GM19025 (cell line): Measurements from ENCODE around the gene AK5.

Source experiments
- ATAC-seq: cut with Tn5 transposase; IDR thresholded peaks from one replicate; pipeline ENCODE4 v1.9.1; 2021; ENCODE audit warnings: mild to moderate bottlenecking, low read depth, moderate library complexity; ENCODE audit not compliant: unreplicated experiment

Gene AK5

DNA sequence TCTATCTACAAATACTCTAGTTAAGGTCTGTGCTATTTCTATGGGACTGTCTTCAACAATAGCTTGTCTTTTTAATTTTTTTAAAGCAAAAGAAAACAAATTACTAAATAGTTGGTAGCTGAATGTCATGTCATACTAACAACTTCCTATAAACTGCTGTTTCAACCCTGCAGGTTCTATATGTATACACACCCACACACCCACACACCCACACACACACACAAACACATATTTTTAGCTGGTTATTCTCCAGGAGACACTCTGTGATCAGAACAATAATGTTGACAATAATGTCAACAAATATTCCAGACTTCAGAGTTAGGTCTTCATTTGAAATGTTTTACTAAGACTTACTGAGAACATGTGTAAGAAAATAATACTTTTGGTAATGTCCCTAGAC lies 66.7 kb downstream of the AK5 start:
- no peak for ATAC-seq

- ATAC-seq = no peak
These were observed 67.5 kb downstream of the AK5 start for GRCh38 chr1:77349275-77349674.

DNA sequence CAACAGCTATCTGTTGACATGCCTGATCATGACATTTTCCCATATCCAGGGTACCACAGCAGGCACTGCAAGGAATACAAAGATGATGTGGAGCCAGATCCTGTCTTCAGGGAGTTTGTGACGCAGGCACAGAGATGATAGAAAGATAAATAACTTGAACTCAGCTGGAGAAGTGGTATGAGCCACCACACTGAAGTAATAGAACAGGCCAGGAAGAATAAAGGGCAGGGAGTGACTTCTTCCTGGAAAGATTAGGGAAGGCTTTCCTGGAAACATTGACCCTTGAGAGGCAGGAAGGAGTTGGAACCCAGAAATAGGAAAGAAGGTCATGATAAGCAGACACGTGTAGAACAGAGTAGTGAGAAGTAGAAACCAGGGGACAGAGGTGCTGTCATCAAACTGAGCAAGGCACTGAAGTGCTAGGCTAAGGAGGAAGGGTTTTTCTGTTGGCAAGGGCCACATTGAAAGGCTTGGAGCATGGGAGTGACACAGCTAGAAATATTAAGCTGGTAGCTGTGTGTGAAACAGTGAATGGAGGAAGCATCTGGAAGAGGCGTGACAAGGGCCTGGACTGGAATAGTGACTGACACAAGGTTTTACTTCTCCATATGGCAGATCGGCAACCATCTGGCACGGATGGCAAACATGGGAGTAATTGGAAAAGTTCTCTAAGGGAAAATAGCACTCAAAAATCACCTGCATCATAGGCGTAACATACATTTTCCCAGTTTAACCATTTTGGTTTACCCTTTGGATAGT lies 68.4 kb downstream of the AK5 start:
- no peak for ATAC-seq

GRCh38 chr1:77354536-77354935 lies 72.7 kb downstream of the AK5 start:
- no peak for ATAC-seq

- ATAC-seq = no peak
These were observed 73.2 kb downstream of the AK5 start for GRCh38 chr1:77355010-77355409.

DNA sequence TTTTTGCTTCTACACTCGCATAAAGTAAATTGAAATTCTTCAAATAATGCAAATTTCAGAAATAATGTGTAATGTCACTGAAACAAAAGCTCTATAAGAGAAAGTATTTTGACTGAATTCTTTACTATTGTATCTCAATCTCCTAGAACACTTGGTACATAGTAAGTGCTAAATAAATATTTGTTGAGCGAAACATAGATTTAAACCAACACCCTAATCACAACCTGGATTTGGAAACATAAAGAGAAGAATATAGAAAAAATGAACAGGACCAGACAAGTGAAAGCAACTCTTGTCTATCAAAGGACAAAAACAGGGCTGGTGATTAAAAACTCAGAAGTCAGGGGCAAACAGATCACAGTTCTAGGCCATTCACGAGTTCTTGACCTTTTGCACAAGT lies 74.3 kb downstream of the AK5 start:
- no peak for ATAC-seq

DNA sequence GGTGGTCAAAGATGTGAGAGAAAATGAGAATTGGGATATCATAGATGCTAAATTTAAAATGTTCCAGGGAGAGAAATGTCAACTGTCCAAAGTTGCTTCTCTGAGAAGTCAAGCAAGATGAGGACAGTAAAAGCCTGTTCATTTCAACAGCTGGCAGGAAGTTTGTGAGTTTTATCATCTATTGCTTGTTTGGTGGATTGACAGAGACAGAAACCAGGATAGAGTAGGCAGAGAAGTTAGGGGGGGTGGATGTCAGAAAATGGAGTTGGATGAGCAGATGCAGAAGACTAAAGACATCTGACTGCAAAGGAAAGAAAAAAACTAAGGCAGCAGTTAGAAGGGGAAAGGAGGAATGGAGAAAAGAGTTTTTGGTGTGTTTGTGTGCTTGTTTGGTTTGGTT lies 78.4 kb downstream of the AK5 start:
- ATAC-seq = no peak

DNA sequence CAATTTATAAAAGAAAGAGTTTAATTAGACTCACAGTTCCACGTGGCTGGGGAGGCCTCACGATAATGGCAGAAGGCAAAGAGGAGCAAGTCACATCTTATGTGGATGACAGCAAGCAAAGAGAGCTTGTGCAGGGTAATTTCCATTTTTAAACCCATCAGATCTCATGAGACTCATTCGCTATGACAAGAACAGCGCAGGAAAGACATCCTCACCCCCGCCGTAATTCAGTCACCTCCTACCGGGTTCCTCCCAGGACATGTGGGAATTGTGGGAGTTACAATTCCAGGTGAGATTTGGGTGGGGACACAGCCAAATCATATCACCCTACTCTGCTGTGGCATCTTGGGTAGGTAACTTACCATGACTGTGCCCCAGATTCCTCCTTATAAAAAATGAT lies 79.8 kb downstream of the AK5 start:
- ATAC-seq = no peak

GRCh38 chr1:77370161-77370560 lies 88.3 kb downstream of the AK5 start:
- ATAC-seq = no peak

GRCh38 chr1:77370583-77371306 lies 88.9 kb downstream of the AK5 start:
- ATAC-seq = no peak

DNA sequence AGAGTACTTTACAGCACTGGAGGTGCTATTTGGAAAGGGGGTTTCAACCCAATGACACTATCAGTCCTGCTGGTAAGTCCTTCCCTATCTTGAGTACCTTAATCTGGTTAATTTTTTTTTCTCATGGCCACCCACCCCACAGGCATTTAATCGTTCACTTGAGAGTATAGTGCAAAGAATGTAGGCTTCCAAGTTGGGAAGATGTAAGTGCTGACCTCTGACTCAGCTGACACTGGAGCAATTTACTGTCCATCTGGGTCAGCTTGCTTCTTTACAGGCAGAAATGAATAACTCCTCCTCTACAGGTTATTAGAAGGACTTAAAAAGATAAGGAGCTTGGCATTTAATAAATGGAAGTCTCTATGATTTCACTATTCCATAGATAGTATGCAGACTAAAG lies 89.6 kb downstream of the AK5 start:
- no peak for ATAC-seq

DNA sequence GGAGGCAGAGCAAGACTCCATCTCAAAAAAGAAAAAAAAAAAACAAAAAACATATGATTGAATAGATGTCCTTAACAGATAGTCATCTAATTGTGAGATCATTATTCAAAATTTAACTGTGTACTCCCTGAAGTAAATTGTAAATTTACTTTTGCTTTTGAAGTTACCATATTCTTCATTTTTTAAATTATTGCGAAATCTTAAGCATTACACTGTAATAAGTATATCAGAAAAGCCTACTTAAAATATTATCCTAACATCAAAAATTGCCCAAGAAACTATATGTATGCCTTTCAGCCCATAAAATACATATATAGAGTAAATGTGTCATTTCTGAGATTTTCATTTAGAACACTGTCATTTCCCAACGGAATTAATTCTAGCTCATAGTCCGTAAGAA lies 91.9 kb downstream of the AK5 start:
- ATAC-seq = no peak

DNA sequence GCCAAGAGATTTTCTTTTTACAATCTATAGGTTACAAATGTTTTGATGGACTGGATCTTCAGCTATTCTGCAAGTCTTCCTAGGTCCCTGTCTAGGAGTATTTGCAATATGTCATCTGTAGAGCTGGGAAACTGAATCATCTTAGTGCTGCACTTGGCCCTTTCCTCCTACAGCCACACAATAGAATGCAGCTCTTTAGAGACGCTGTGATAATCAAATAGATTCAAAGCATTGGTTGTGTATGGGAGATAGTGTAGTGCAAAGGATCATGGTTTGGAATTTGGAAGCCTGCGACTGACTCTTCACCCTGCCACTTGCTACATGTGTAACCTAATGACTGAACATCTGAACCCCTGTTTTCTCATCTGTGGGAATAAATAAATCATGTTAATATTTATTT lies 93.7 kb downstream of the AK5 start:
- no peak for ATAC-seq

DNA sequence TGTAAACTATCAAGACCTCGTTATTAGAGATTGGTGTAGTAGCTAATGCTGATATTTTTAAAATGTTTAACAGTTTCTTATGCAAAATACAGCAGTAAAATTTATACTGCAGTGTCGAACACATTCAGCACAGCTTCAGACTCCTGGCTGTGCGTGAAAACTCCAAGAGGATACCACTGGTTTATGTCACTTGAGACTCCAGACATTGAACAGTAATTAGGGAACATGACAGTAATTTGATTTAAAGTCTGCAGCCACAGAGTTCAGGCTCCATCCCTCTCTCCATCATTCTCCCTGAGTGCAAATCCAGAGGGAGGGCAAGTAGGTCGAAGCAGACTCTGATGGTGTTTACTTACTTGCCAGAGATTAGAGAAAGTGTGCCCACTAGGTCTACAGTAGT lies 94.2 kb downstream of the AK5 start:
- ATAC-seq = no peak

- no peak for ATAC-seq
These were observed 97.1 kb downstream of the AK5 start for GRCh38 chr1:77378723-77379535.

- ATAC-seq = no peak
These were observed 100.5 kb downstream of the AK5 start for GRCh38 chr1:77382366-77382765.

GRCh38 chr1:77383236-77383635 lies 101.4 kb downstream of the AK5 start:
- ATAC-seq = no peak

DNA sequence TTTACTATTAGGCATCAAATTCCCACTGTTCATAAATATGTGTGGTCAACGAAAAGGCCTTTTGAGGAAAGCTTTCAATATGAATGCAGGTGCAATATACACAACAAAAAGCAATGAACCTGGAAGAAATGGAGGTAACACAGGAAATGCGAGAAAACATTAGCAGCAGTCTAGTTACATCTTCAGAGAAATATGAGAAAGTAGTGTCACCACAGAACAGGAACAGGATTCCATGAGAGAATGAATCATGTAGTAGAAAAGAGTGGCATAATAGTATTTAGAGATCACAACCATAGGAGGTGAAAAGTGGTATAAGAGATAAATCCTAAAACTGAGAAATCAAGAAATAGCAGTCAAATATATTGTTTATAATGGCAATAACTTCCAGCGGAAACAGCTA lies 103.7 kb downstream of the AK5 start:
- ATAC-seq = no peak

DNA sequence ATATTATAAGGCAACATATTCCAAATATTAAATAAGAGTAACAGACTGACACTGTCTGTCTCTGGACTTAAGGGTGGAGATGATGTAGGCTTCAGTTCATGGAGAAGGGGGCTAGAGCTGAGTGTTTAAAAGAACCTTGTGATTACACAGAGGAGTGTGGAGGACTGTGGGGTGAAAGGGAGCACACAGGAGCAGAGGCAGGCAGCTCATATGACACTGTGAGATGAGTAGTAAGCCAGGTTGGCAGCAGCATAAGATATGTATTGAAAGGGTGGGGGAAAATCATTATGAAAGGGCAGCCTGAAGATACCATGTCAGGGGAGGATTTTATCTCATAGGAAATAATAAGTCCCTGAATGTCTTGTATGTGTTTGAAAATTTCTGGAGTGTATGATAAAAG lies 104.5 kb downstream of the AK5 start:
- no peak for ATAC-seq

- ATAC-seq = no peak
These were observed 105.7 kb downstream of the AK5 start for GRCh38 chr1:77387553-77387952.

DNA sequence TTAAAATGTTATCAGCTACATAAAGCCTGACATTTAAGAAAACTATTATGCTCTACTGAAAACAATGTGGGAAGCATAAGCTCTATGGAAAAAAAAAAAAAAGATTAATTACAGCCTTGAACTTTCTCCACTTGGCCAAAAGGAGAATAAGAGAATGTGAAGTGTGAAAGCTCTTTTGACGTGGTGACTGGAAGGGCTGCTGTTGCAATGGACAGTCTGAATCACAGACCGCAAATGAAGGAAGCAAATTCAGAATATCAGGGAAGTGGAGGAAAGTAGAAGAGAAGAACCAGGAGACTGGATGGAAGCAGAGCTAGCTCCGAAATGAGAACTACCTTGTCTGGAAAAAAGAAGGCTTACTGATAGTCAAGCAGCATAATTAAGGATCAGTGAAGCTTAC lies 106.8 kb downstream of the AK5 start:
- ATAC-seq = no peak
